C4-2B (cell line): ENCODE results near the gene CCDC171.

Experiments
- H3K27ac ChIP-seq: fragments of 450-650 bp; 2 replicates; pipeline ENCODE4 v1.5.1; 2017
- CTCF ChIP-seq: fragments of 450-650 bp; conservative IDR thresholded peaks from 2 replicates; pipeline ENCODE4 v1.5.1; 2017; ENCODE audit warnings: mild to moderate bottlenecking
- ZFX ChIP-seq: fragments of 450-650 bp; IDR thresholded peaks from 2 replicates; pipeline ENCODE4 v1.6.1; 2017

The CCDC171 gene

DNA sequence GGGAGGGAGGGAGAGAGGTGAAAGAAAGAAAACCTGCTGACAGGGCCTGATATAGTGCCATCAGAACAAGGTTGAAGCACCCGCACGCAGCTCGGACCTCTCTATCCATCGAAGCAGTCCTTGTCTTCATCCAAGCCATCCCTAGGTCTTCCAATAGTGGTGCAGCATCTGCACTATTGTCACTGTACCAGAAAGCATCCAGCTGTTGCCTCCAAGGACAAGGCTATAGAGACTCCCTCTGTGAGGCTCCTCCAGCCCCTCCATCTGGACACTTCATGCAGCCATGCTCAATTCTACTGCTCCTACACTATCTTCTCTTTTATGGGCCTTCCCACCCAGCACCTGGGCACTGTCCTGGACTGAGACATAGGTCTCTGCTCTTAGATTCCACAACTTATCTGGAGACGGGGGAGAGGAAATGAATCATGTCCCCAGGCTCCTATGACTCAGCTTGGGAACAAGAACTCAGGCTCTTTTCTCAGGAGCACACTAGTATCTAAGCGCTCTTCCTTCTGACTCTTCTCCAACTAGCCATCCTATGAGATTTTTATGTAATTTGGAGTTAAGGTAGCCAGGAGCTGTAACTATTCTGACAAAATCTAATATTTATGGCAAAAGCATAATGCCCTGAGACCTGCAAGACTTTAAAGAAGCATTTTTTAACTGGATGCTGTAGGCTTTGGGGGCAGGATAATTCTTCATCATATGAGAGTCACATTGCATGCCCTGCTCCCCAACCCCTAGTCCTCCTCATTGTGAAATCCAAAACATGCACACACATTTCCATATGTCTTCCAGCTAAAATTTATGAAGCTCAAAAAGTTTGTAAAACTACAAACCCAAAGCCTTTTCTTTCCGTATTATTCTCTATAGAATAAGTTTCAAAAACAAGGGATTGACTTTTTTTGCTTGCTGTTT lies 446.8 kb downstream of the CCDC171 start:
- TF ChIP-seq ZFX: no peak
- no peak for TF ChIP-seq CTCF
- no peak overlapping the region for H3K27ac ChIP-seq

DNA sequence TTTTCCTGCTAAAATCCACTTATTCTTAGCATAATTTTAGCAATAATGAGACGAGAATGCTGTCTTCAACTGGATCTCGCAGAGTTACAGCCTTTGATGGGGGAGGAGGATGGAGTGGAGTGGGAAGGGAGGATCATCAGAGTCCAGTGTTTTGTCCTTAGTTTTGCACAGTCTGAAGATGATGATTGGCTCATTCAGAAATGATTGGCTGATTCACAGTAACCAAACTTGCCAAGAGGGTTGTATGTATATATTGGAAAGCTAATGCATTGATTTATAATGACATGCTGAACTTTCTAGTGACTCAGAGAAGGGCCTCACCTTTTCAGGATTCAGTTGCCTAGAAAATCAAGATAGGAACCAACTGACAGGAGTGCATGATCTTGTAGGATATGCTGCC lies 448.0 kb downstream of the CCDC171 start:
- no peak overlapping the region for H3K27ac ChIP-seq
- TF ChIP-seq CTCF: no peak
- TF ChIP-seq ZFX: no peak

DNA sequence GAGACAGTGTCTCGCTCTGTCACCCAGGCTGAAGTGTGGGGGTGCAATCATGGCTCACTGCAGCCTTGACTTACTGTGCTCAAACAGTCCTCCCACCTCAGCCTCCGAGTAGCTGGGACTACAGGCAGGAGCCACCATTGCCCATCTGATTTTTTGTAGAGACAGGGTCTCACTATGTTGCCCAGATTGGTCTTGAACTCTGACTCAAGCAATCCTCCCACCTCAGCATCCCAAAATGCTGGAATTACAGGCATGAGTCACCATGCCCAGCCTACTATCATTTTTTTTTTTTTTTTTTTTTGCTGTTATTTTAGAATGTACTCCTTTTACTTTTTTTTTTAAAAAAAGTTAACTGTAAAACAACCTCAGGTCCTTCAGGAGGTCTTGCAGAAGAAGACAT lies 449.0 kb downstream of the CCDC171 start:
- no peak for TF ChIP-seq CTCF
- no peak for TF ChIP-seq ZFX
- H3K27ac ChIP-seq: no peak overlapping the region

DNA sequence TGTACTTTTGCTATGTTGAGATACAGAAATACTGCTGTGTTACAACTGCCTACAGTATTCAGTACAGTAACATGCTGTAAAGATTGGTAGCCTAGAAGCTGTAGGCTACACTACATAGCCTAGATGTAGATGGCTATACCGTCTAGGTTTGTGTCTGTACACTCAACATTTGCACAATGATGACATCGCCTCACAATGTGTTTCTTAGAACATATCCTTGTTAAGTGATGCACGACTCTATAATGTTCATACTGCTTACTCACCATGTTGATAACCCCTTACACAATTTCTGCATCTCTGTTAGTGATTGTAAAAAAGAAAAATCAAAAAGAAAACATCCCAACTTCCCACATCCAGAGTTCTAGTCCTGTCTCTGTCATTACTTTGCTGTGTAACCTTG lies 450.0 kb downstream of the CCDC171 start:
- TF ChIP-seq CTCF: no peak
- no peak for TF ChIP-seq ZFX
- no peak overlapping the region for H3K27ac ChIP-seq

DNA sequence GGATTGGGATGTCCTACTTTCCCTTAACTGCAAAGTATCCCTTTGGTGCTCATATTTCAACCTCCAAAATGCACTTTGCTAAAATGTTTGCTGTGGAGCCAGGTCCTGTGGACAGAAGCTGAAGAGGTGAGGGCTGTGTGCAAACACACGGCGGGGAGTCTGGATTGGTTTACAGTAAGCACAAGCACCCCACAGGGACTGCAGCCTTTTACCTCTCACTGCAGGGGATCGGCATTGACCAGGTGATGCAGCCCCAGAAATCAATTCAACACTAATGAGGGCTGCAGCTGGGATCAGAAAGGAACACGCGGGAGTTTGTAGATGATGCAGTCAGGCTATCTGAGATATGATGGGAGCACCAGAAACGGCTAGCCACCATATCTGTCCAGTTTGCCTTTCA lies 450.9 kb downstream of the CCDC171 start:
- TF ChIP-seq ZFX: no peak
- TF ChIP-seq CTCF: no peak
- no peak overlapping the region for H3K27ac ChIP-seq

DNA sequence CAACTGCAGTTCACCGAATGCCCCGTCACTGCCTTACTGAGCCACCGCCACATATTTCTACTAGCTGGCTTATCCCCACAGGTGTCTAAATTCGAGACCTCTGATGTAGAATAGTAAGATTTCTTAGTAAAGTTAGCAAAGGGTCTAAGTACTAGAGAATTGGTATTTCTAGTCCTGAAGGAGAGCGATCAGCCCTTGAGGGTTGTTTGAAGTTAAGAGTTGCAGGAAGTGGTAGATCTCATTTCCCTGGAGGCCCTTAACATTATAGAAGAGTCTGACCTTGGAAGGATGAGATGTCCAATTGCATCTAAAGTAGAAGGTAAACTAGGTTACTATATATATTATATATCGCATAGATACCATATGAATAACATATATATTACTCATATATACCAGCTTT lies 451.8 kb downstream of the CCDC171 start:
- no peak overlapping the region for H3K27ac ChIP-seq
- no peak for TF ChIP-seq CTCF
- TF ChIP-seq ZFX: no peak

- H3K27ac ChIP-seq: no peak overlapping the region
- TF ChIP-seq CTCF: no peak
- no peak for TF ChIP-seq ZFX
These were observed 457.4 kb downstream of the CCDC171 start for GRCh38 chr9:16010221-16010620.
